Fibroblast of lung (primary cell): ENCODE data around the gene PPIG. TPM values are rescaled to one million over a fixed set of nuclear protein-coding genes. Genes with fewer than 3 reads are reported as not detected.

Experiments
- DNase-seq, 2 donors: peaks; one replicate each; pipeline versions ENCODE4 v3.0.0 to v3.0.0-alpha.2; 2010; ENCODE audit warnings: low read depth in 2 of 2
- H2AFZ ChIP-seq: 2 replicates; pipeline ENCODE4 v1.5.1; 2012; ENCODE audit warnings: low read length, control low read depth, inconsistent platforms
- H3K27ac ChIP-seq: 2 replicates; pipeline ENCODE4 v1.5.1; 2011; ENCODE audit warnings: low read length, control low read depth; ENCODE audit not compliant: insufficient read depth
- H3K27me3 ChIP-seq: 2 replicates; pipeline ENCODE4 v1.5.1; 2011; ENCODE audit warnings: mild to moderate bottlenecking, low read length; ENCODE audit not compliant: control insufficient read depth, insufficient read depth
- H3K36me3 ChIP-seq: 2 replicates; pipeline ENCODE4 v1.5.1; 2011; ENCODE audit warnings: low read length; ENCODE audit not compliant: control insufficient read depth, insufficient read depth
- H3K4me1 ChIP-seq: 2 replicates; pipeline ENCODE4 v1.5.1; 2011; ENCODE audit warnings: low read length; ENCODE audit not compliant: control insufficient read depth, insufficient read depth; ENCODE audit errors: extremely low read depth
- H3K4me2 ChIP-seq: 2 replicates; pipeline ENCODE4 v1.5.1; 2011; ENCODE audit warnings: low read length, control low read depth; ENCODE audit not compliant: insufficient read depth; ENCODE audit errors: extremely low read depth
- H3K4me3 ChIP-seq, 4 experiments: fragments of 200-600 bp in 1 of 4; sonication (generic) in 1 of 4; replicated peaks in 1 of 4; 2 replicates each; pipeline ENCODE4 v1.5.1; 2011 to 2016; ENCODE audit warnings: low read length in 4 of 4, low read depth in 3 of 4, mild to moderate bottlenecking in 3 of 4, control low read depth in 2 of 4, inconsistent platforms in 1 of 4, mixed read lengths in 1 of 4; ENCODE audit not compliant: insufficient read depth in 1 of 4; ENCODE audit errors: control extremely low read depth in 1 of 4
- H3K79me2 ChIP-seq: 2 replicates; pipeline ENCODE4 v1.5.1; 2012; ENCODE audit warnings: mild to moderate bottlenecking, low read length, inconsistent platforms; ENCODE audit not compliant: control insufficient read depth, insufficient read depth
- H3K9ac ChIP-seq: 2 replicates; pipeline ENCODE4 v1.5.1; 2011; ENCODE audit warnings: mild to moderate bottlenecking, low read length, control low read depth; ENCODE audit not compliant: insufficient read depth
- H3K9me3 ChIP-seq: 2 replicates; pipeline ENCODE4 v1.5.1; 2012; ENCODE audit warnings: low read depth, low read length; ENCODE audit not compliant: control insufficient read depth, insufficient read depth
- H4K20me1 ChIP-seq: 2 replicates; pipeline ENCODE4 v1.5.1; 2011; ENCODE audit warnings: low read length; ENCODE audit not compliant: control insufficient read depth, insufficient read depth; ENCODE audit errors: extremely low read depth
- CTCF ChIP-seq, 2 donors: IDR thresholded peaks in 1 of 2; conservative IDR thresholded peaks in 1 of 2; 1 replicate in 1 of 2; 2 replicates in 1 of 2; pipeline ENCODE4 v1.5.1; 2011 to 2012; ENCODE audit warnings: low read length in 2 of 2, control low read depth in 1 of 2, inconsistent platforms in 1 of 2, low read depth in 1 of 2, mild to moderate bottlenecking in 1 of 2
- EZH2 ChIP-seq: IDR thresholded peaks from 2 replicates; pipeline ENCODE4 v1.5.1; 2012; ENCODE audit warnings: low read length, control low read depth, mild to moderate bottlenecking; ENCODE audit errors: missing control alignments
- polyA plus RNA-seq, 2 donors: library from polyadenylated mRNA; depleted of rRNA in 1 of 2; stranded (reverse) in 1 of 2; unstranded in 1 of 2; fragments of >200 nt; gene quantifications; 2 replicates each; pipeline ENCODE4 v1.2.1, GENCODE V29; 2011 to 2012; ENCODE audit warnings: missing spikeins in 1 of 2
- total RNA-seq: library from RNA; depleted of rRNA; stranded (reverse); fragments of >200 nt; gene quantifications from 2 replicates; pipeline ENCODE4 v1.2.1, GENCODE V29; 2014

Gene PPIG
- total and polyA plus RNA-seq, 2 donors (not counting 1 experiment from before 2014, with no cell fraction given): 31.7 to 45.5 TPM

- H3K4me1 ChIP-seq: no peaks in the 10 kb centered on the region
- no peaks in the 10 kb centered on the region for H3K36me3 ChIP-seq
- no peaks in the 10 kb centered on the region for H3K79me2 ChIP-seq
- H2AFZ ChIP-seq: no peak overlapping the region
- TF ChIP-seq EZH2: no peak
- no peak for TF ChIP-seq CTCF (conservative IDR thresholded peaks at IDR 0.05 in 1 of 2, IDR thresholded peaks at IDR 0.05 in 1 of 2; ENCODE audit: low read depth in 1 of 2, low read length in 2 of 2)
- H3K27ac ChIP-seq: no peak overlapping the region
- no peaks in the 10 kb centered on the region for H4K20me1 ChIP-seq
- no peak overlapping the region for H3K9ac ChIP-seq
- H3K27me3 ChIP-seq: peaks cover 3% of the 10 kb centered on the region
- no peaks in the 10 kb centered on the region for H3K9me3 ChIP-seq
- DNase-seq: no peak
- no peak overlapping the region for H3K4me2 ChIP-seq
- no peak overlapping the region for H3K4me3 ChIP-seq
Measured at GRCh38 chr2:169690958-169691357, 106.8 kb downstream of the PPIG start.

Other genes starting within 250 kb of the PPIG start
- gene LRP2, start 221.8 kb upstream of the PPIG start, total RNA-seq: under 0.01 TPM in 2 replicates
- not detected in 2 replicates for gene LRP2, start 221.8 kb upstream of the PPIG start, polyA plus RNA-seq
- 5.6 and 7.1 TPM in 2 replicates for gene BBS5, start 104.9 kb upstream of the PPIG start, total RNA-seq
- 3.4 and 4.6 TPM in 2 replicates for gene BBS5, start 104.9 kb upstream of the PPIG start, polyA plus RNA-seq
- gene KLHL41, start 74.6 kb upstream of the PPIG start, total RNA-seq: 3.8 and 4.6 TPM in 2 replicates
- gene KLHL41, start 74.6 kb upstream of the PPIG start, polyA plus RNA-seq: 0.42 and 1.2 TPM in 2 replicates
- gene FASTKD1, start 10.5 kb upstream of the PPIG start, total RNA-seq: 14.1 and 19.3 TPM in 2 replicates
- gene FASTKD1, start 10.5 kb upstream of the PPIG start, polyA plus RNA-seq: 11.5 and 11.8 TPM in 2 replicates
- gene CFAP210, start 110.1 kb downstream of the PPIG start, total RNA-seq: not detected in 2 replicates
- not detected in 2 replicates for gene CFAP210, start 110.1 kb downstream of the PPIG start, polyA plus RNA-seq
- 3.9 and 5.4 TPM in 2 replicates for gene PHOSPHO2, start 110.1 kb downstream of the PPIG start, total RNA-seq
- 1.4 and 2.8 TPM in 2 replicates for gene PHOSPHO2, start 110.1 kb downstream of the PPIG start, polyA plus RNA-seq
- 3.6 and 6.6 TPM in 2 replicates for gene KLHL23, start 149.5 kb downstream of the PPIG start, total RNA-seq
- gene KLHL23, start 149.5 kb downstream of the PPIG start, polyA plus RNA-seq: 3.2 and 5.6 TPM in 2 replicates
- 83.6 and 88.9 TPM in 2 replicates for gene SSB, start 214.5 kb downstream of the PPIG start, total RNA-seq
- gene SSB, start 214.5 kb downstream of the PPIG start, polyA plus RNA-seq: 121 and 138 TPM in 2 replicates
- gene METTL5, start 240.6 kb downstream of the PPIG start, total RNA-seq: 44.7 and 50.9 TPM in 2 replicates
- 52.9 and 54.5 TPM in 2 replicates for gene METTL5, start 240.6 kb downstream of the PPIG start, polyA plus RNA-seq
- gene UBR3, start 243.1 kb downstream of the PPIG start, total RNA-seq: 28.2 and 39.5 TPM in 2 replicates
- 19.1 and 21.7 TPM in 2 replicates for gene UBR3, start 243.1 kb downstream of the PPIG start, polyA plus RNA-seq